Adipose tissue (tissue), 3 donors: ENCODE measurements around the gene PRTN3. TPM values are rescaled to one million over a fixed set of nuclear protein-coding genes. Genes with fewer than 3 reads are reported as not detected.
"Not testable (repeated sequence)": the region's sequence is repeated elsewhere in the genome, so short reads cannot be mapped to it uniquely, and the experiment has no call there.

Experiments
- H3K27ac ChIP-seq: one replicate; pipeline ENCODE4 v1.5.1; 2013; ENCODE audit warnings: low read depth, low read length
- WGBS, 3 donors: extraction: QIAGEN DNeasy Blood & Tissue Kit; methylation state at CpG; one replicate each; pipeline ENCODE4 v1.1.7; 2013; 5-methylcytosine and 5-hydroxymethylcytosine counted together
- polyA plus RNA-seq, 3 donors: library from polyadenylated mRNA; stranded (reverse); fragments of 200-250 nt; gene quantifications; one replicate each; pipeline ENCODE4 v1.2.3, GENCODE V29; 2013
- donor health status: healthy with polysubstance abuse.
- donor health status: Bipolar disorder and iron deficiency.
- donor health status: healthy.

The PRTN3 gene
- polyA plus RNA-seq, 3 donors: 0.07 to 2.8 (median 0.09) TPM

DNA sequence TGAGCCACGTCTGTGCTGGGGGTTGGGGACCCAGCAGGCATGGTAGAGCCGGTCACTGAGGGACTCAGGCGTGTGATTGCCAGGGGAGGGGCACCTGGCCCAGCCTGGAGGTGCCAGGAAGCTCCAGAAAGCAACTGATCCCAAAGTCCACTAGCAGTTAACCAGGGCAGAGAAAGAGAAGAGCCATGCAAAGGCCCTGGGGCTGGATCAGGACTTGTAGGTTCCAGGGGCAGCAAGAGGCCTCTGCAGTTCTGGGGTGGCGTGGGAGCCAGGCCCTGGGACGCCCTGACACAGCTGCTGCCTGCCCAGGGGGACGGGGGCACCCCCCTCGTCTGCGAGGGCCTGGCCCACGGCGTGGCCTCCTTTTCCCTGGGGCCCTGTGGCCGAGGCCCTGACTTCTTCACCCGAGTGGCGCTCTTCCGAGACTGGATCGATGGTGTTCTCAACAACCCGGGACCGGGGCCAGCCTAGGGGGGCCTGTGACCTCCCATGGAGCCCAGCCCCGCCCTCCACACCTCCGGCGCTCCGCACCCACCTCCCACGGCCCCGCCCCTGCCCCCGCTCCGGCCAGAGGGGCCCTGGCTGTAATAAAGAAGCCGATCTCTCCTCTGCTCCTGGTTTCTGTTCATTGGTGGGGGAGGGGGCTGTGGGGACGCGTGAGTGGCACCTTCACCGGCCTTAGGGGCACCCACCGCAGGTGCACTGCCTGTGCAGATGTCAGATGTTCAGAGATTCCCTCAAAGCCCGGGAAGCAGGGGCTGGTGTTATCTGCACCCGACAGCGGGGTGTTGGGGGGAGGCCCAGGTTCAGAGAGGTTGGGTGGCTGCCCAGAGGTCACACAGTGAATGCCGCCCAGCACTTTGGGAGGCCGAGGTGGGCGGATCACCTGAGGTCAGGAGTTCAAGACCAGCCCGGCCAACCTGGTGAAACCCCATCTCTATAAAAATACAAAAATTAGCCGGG is 9.1 kb upstream of the PRTN3 start:
- WGBS, 3 donors: 42 to 45% (median 43%) methylated on average over 32 to 38 of the region's 38 CpGs

DNA sequence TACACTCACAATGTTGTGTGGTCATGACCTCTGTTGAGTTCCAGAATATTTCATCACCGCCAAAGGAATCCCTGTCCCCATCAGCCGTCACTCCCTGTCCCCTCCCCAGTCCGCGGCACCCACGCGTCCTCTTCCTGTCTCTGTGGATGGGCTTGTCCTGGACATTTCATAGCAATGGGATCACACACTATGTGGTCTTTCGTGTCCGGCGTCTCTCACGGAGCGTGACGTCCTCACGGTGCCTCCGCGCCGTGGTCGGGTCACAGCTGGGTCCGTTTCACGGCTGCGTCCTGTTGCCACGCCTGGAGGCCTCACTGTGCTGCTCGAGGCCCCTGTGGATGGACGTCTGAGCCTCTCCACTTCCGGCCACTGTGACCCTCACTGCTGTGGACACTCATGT is 6.6 kb upstream of the PRTN3 start:
- WGBS, 3 donors: 59 to 73% (median 68%) methylated on average over 24 of the region's 24 CpGs
- no peak overlapping the region for H3K27ac ChIP-seq

More for the DNA sequence above, 9.1 kb upstream of the PRTN3 start:
- no peak overlapping the region for H3K27ac ChIP-seq

DNA sequence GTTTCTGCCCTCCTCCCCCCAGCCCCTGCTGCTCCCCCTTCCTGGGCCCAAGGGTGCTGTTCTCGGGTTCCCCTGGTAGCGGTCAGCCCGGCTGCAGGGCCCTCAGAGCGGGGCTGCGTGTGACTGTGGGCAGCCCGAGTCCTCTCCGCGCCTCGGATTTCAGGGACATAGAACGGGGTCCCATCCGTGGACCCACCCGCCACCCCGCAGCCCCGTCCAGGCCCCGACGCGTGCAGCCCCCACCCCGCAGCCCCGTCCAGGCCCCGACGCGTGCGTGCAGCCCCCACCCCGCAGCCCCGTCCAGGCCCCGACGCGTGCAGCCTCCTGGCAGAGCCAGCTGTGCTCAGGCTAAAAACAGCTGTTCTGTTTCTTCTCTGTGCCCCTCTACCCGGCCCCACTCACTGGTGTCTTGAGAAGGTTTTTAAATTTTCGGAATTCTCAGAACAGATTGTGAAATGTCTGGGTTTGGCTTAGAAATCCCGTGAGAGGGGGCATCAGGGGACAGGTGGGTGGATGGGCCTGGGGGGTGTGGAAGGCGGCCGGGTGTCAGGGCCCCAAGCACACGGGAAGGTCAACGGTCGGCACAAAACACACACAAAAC is 5.5 kb upstream of the PRTN3 start:
- WGBS, 3 donors: 61 to 64% (median 64%) methylated on average over 33 to 36 of the region's 36 CpGs
- H3K27ac ChIP-seq: no peak overlapping the region

DNA sequence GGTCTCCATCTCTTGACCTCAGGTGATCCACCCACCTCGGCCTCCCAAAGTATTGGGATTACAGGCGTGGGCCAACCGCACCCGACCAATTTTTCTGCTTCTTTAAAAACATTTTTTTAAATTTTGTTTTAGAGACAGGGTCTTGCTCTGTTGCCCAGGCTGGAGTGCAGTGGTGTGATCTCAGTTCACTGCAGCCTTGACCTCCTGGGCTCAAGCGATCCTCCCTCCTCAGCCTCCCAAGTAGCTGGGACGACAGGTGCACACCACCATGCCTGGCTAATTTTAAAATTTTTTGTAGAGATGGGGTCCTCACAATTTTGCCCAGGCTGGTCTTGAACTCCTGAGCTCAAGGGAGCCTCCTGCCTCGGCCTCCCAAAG is 2.0 kb downstream of the PRTN3 start:
- not testable (repeated sequence) for H3K27ac ChIP-seq
- WGBS, 3 donors: 72 to 84% (median 73%) methylated on average over 7 of the region's 7 CpGs

DNA sequence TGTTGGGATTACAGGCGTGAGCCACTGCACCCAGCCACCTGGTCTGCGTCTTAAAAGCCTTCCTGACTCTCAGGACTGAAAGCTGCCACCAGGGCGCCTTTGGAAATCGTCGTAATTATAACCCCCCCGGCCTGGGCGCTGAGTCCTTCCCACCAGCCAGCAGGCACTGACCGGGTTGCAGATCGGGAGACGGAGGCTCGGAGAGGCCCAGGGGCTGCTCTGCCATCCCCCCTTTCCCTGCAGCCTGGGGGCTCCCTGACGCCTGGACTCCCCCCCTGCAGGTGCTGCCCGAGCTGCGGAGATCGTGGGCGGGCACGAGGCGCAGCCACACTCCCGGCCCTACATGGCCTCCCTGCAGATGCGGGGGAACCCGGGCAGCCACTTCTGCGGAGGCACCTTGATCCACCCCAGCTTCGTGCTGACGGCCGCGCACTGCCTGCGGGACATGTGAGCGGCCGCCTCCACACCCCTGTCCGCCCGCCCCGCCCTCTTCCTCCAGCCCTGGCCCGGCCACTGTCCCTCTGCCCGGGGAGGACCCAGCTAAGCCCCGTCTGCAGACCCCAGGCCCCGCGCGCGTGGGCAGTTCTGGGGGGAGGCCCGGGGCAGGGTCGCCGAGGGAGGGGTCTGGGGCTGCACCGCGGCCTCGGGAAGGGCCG is 2.5 kb downstream of the PRTN3 start:
- no peak overlapping the region for H3K27ac ChIP-seq
- WGBS, 3 donors: 4 to 6% (median 6%) methylated on average over 40 to 46 of the region's 46 CpGs

DNA sequence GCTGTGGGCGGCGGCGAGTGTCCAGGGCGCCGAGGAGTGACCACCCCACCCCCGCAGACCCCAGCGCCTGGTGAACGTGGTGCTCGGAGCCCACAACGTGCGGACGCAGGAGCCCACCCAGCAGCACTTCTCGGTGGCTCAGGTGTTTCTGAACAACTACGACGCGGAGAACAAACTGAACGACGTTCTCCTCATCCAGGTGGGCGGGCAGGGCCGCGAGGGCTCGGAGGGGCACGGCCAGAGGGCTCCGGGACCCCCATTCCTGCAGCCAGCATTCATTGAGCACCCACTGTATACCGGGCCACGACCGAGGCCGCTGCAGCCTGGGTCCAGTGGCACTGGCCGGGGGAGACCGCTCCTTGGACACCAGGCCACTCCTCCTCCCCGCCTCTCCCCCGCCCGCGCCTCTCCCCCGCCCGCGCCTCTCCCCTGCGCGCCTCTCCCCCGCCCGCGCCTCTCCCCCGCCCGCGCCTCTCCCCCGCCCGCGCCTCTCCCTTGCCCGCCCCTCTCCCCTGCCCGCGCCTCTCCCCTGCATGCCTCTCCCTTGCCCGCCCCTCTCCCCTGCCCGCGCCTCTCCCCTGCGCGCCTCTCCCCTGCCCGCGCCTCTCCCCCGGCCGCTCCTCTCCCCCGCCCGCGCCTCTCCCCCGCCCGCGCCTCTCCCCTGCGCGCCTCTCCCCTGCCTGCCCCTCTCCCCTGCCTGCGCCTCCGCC is 3.2 kb downstream of the PRTN3 start:
- 8 to 16% (median 14%) methylated on average over 32 to 61 of the region's 70 CpGs for WGBS, 3 donors
- no peak overlapping the region for H3K27ac ChIP-seq

DNA sequence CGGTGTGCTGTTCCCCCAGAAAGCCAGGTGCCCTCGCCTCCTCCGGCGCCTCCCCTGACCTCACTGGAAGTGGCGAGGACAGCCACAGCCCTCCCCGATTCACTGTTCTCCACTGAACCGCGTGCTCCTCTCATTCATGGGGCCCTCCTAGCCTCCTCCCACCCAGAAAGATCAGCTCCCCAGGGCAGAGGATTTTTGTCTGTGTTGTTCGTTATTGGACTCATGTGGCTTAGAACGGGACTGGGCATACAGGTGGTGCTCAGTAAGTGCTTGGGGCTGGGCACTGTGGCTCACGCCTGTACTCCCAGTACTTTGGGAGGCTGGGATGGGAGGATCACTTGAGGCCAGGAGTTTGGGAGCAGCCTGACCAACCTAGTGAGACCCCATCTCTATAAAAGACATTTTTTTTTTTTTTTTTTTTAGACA is 3.8 kb downstream of the PRTN3 start:
- 13 to 40% (median 21%) methylated on average over 11 of the region's 11 CpGs for WGBS, 3 donors
- no peak overlapping the region for H3K27ac ChIP-seq

DNA sequence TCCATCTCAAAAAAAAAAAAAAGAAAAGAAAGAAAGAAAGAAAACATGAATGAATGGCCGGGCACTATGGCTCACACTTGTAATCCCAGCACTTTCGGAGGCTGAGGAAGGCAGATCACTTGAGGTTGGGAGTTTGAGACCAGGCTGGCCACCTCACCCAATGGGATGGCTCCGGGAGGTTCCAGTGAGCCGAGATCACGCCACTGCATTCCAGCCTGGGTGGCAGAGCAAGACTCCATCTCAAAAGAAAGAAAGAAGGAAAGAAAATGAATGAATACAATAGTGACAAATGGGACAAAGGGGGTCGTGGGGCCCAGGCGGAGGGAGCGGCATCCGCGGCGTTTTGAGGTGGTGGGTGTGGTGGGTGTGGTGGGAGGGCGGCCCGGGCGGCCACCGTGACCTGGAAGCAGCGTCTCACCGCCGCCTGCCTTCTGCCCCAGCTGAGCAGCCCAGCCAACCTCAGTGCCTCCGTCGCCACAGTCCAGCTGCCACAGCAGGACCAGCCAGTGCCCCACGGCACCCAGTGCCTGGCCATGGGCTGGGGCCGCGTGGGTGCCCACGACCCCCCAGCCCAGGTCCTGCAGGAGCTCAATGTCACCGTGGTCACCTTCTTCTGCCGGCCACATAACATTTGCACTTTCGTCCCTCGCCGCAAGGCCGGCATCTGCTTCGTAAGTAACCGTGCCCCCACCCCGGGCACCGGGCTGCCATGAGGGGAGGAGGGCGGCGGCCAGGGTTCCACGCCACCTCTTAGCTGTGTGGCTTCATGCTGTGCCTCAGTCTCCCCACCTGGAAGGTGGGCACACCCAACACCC is 5.1 kb downstream of the PRTN3 start:
- WGBS, 3 donors: 59 to 67% (median 62%) methylated on average over 25 to 37 of the region's 37 CpGs
- no peak overlapping the region for H3K27ac ChIP-seq

DNA sequence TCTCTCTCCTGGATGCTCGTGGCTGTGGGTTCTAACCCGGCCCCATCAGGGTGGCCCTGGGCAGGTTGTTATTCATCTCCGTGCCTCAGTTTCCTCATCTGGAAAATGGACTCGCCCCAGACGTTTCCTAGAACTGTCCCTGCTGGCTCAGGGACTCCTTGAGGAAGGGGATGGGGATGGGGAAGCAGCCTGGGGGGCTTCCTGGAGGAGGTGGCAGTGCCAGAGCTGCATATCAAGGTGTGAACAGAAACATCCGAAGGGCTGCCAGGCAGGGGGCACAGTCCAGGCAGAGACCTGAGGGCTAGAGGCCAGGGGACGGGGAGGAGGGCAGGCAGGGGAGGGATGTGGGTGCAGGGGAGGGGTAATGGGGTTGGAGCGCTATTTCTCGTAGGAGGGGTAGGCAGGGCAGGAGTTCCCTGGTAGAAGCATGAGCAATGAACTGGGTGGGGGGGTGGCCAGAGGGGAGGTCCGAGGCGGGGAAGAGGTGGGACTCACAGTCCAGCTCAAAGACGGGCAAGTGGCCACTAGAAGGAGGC is 7.7 kb downstream of the PRTN3 start:
- H3K27ac ChIP-seq: peak overlapping the region; percentile 40
- 25 to 38% (median 26%) methylated on average over 12 of the region's 12 CpGs for WGBS, 3 donors

DNA sequence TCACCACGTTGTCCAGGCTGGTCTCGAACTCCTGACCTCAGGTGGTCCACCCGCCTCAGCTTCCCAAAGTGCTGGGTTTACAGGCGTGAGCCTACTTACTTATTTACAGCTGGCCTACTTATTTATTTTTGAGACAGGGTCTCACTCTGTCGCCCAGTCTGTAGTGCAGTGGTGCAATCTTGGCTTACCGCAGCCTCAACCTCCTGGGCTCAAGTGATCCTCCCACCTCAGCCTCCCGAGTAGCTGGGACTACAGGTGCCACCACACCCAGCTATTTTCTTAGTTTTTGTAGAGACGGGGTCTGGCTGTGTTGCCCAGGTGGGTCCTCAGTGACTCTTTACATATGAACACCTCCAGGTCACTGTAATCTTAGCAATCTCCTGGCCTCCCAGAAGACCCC is 8.4 kb downstream of the PRTN3 start:
- 70 to 86% (median 72%) methylated on average over 8 of the region's 8 CpGs for WGBS, 3 donors
- H3K27ac ChIP-seq: not testable (repeated sequence)

DNA sequence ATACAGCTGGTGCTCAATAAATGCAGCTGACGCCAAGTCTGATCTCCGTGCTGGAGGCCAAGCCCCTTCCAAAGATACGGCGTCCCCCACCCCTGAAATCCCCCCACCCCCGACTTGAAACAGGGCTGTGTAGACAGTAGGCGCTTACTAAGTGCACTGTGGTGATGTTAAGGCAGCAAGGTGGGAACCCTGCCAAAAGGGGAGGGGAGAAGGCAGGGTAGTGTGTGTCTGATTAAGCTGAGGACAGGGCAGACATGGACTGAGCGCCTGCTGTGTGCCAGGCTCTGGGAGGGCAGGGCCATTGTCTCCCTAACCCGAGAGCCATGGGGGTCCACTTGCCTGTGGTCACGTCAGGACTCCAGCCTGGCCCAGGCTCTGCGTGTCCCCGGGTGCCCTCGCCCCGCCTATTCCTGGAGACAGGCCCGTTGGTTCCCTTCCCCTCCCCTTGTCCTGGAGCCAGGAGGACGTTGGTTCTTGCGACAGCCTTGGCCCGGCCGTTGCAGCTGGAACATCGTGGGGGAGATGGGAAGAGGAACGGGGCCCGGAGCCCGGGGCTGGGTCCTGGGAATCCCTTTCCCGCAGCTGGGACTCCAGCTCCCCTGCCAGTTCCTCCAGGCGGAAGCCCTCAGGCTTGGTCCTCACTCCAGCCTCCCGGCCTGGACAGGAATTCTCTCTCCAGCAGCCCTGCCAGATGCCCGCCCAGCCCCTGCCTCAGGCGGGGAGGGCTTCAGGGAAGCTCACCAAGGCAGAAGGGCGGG is 9.6 kb downstream of the PRTN3 start:
- 14 to 19% (median 18%) methylated on average over 27 to 28 of the region's 28 CpGs for WGBS, 3 donors
- H3K27ac ChIP-seq: peak overlapping the region; percentile 65

DNA sequence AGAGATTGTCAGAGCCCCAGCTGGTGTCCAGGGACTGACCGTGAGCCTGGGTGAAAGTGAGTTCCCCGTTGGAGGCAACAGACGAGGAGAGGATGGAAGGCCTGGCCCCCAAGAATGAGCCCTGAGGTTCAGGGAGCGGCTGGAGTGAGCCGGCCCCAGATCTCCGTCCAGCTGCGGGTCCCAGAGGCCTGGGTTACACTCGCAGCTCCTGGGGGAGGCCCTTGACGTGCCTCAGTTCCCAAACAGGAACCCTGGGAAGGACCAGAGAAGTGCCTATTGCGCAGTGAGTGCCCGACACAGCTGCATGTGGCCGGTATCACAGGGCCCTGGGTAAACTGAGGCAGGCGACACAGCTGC is 10.2 kb downstream of the PRTN3 start:
- WGBS, 3 donors: 24 to 43% (median 25%) methylated on average over 12 to 13 of the region's 13 CpGs
- H3K27ac ChIP-seq: no peak overlapping the region

DNA sequence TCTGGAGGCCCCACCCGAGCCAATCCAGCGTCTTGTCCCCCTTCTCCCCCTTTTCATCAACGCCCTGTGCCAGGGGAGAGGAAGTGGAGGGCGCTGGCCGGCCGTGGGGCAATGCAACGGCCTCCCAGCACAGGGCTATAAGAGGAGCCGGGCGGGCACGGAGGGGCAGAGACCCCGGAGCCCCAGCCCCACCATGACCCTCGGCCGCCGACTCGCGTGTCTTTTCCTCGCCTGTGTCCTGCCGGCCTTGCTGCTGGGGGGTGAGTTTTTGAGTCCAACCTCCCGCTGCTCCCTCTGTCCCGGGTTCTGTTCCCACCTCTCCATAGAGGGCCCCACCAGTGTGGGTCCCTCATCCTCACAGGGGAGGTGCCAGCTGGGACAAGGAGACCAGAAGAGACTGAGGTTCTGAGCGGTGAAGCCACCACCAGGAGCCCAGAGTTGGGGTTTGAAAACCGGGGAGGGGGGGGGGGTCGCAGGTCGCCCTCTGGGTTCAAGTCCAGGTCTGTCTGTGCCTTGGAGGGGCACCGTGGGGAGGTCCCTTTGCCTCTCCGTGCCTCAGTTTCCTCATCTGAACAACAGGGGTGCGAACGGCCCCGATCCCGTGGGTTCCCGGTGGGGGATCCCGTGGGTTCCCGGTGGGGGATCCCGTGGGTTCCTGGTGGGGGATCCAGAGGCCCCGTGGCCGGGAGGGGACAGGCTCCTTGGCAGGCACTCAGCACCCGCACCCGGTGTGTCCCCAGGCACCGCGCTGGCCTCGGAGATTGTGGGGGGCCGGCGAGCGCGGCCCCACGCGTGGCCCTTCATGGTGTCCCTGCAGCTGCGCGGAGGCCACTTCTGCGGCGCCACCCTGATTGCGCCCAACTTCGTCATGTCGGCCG is 11.6 kb downstream of the PRTN3 start, which contains the start of gene ELANE:
ELANE (plus strand) TSS at position 168 of the 878 bp plus-strand sequence; CDS start at position 194, 26 bp downstream.
- no peak within 1 kb of the TSS for H3K27ac ChIP-seq
- WGBS, 3 donors: 45 to 63% (median 54%) methylated on average over 51 to 55 of the region's 55 CpGs

DNA sequence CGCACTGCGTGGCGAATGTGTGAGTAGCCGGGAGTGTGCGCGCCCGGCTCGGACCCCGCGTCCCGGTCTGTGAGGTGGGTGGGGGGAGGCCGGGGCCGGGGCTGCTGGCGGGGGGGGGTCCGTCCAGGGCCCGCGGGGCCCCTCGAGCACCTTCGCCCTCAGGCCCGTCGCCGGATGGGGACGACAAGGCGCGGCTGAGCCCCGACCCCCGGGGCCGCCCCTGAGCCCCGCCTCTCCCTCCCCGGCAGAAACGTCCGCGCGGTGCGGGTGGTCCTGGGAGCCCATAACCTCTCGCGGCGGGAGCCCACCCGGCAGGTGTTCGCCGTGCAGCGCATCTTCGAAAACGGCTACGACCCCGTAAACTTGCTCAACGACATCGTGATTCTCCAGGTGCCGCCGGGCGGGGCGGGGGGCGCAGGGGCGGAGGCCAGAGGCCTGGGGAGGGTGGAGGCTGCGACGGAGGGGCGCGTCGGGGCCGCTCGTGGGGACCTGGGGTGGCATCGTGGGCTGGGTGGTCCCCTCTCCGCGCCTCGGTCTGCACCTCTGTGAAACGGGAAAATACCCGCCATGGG is 12.3 kb downstream of the PRTN3 start:
- H3K27ac ChIP-seq: no peak overlapping the region
- WGBS, 3 donors: 23 to 29% (median 23%) methylated on average over 51 to 67 of the region's 67 CpGs

DNA sequence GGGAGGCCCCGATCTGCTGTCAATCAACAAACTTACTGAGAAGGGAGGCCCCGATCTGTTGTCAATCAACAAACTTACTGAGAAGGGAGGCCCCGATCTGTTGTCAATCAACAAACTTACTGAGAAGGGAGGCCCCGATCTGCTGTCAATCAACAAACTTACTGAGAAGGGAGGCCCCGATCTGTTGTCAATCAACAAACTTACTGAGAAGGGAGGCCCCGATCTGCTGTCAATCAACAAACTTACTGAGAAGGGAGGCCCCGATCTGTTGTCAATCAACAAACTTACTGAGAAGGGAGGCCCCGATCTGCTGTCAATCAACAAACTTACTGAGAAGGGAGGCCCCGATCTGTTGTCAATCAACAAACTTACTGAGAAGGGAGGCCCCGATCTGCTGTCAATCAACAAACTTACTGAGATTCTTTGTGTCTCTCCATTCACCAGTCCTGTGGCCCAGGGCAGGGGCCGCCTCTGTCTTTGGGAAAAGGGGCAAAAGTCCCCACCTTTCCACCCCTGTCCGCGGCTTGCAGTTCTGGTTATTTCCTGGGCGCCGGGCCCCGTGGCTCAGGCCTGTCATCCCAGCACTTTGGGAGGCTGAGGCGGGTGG is 12.9 kb downstream of the PRTN3 start:
- WGBS, 3 donors: 63 to 69% (median 67%) methylated on average over 10 to 11 of the region's 17 CpGs
- not testable (repeated sequence) for H3K27ac ChIP-seq
